Transverse colon (tissue), 4 donors: ENCODE data around the gene LCT. TPM values are rescaled to one million over a fixed set of nuclear protein-coding genes. Genes with fewer than 3 reads are reported as not detected.
A peak's percentile ranks its signal among the peaks of the same experiment; 100 is the strongest.

Experiments used
- DNase-seq: peaks from one replicate; pipeline ENCODE4 v3.0.0-alpha.2; 2019
- H3K27ac ChIP-seq, 4 donors: fragments of 200-600 bp; sonication (generic); 2 replicates each; pipeline ENCODE4 v1.5.1; 2016 to 2018; ENCODE audit warnings: inconsistent platforms in 4 of 4
- H3K27me3 ChIP-seq: fragments of 200-600 bp; sonication (generic); 2 replicates; pipeline ENCODE4 v1.5.1; 2017; ENCODE audit warnings: inconsistent platforms
- H3K36me3 ChIP-seq, 4 donors: fragments of 200-600 bp; sonication (generic); 2 replicates each; pipeline ENCODE4 v1.5.1; 2017 to 2019; ENCODE audit warnings: inconsistent platforms in 4 of 4
- H3K4me1 ChIP-seq, 4 donors: fragments of 200-600 bp; sonication (generic); 2 replicates each; pipeline ENCODE4 v1.5.1; 2017 to 2020; ENCODE audit warnings: inconsistent platforms in 4 of 4
- H3K4me3 ChIP-seq, 4 donors: fragments of 200-600 bp; sonication (generic); 1 replicate in 1 of 4; 2 replicates in 3 of 4; pipeline versions ENCODE4 v1.5.1 to v1.6.1; 2017 to 2019; ENCODE audit warnings: inconsistent platforms in 4 of 4
- H3K9me3 ChIP-seq, 2 donors: fragments of 200-600 bp; sonication (generic); 2 replicates each; pipeline ENCODE4 v1.5.1; 2017 to 2019; ENCODE audit warnings: inconsistent platforms in 2 of 2
- EP300 ChIP-seq: sonication (generic); formaldehyde crosslinking; IDR thresholded peaks from one replicate; pipeline ENCODE4 v1.6.1; 2017; ENCODE audit warnings: antibody characterized with exemption, low read depth
- POLR2A ChIP-seq: fragments of 450-650 bp; IDR thresholded peaks from one replicate; pipeline ENCODE4 v1.6.1; 2016; ENCODE audit warnings: antibody characterized with exemption, mild to moderate bottlenecking, moderate library complexity
- POLR2AphosphoS5 ChIP-seq, 3 donors: sonication (generic); formaldehyde crosslinking; IDR thresholded peaks; one replicate each; pipeline ENCODE4 v1.6.1; 2016; ENCODE audit warnings: antibody characterized with exemption in 3 of 3
- WGBS, 2 donors: methylation state at CpG; one replicate each; pipeline ENCODE4 v1.1.5; 2018; ENCODE audit warnings: low coverage in 1 of 2; 5-methylcytosine and 5-hydroxymethylcytosine counted together
- in situ Hi-C, 4 donors: fragments of 200-750 bp; cut with MboI; loops; one replicate each; pipeline versions ENCODE4 v1.15.0 to v1.15.1; 2017; ENCODE audit warnings: low sequenced_read_pairs in 3 of 4, low pct_ligation_motif_present in 1 of 4, low pct_unique_long_range_greater_than_20kb in 1 of 4
- intact Hi-C: fragments of 100-400 bp; cut with DNase I; formaldehyde crosslinking; loops from one replicate; pipeline ENCODE4 v1.15.1; 2023; ENCODE audit warnings: low total_unique reads
- total RNA-seq, 4 donors: library from RNA; depleted of rRNA; stranded (reverse); fragments of >200 nt; gene quantifications; one replicate each; pipeline ENCODE4 v1.1.0, GENCODE V29; 2016
- TF ChIP-seq, protein P1 (sequence below), 5 experiments: fragments of 200-600 bp in 3 of 5; fragments of 450-650 bp in 2 of 5; sonication (generic) in 3 of 5; IDR thresholded peaks; 1 replicate in 2 of 5; 2 replicates in 3 of 5; pipeline ENCODE4 v1.5.1; 2016 to 2017; ENCODE audit warnings: antibody characterized with exemption in 5 of 5, inconsistent platforms in 3 of 5, mild to moderate bottlenecking in 2 of 5, moderate library complexity in 1 of 5

LCT gene
- total RNA-seq, 4 donors from 2014 or later, result 0.32 TPM; not detected in 3

DNA sequence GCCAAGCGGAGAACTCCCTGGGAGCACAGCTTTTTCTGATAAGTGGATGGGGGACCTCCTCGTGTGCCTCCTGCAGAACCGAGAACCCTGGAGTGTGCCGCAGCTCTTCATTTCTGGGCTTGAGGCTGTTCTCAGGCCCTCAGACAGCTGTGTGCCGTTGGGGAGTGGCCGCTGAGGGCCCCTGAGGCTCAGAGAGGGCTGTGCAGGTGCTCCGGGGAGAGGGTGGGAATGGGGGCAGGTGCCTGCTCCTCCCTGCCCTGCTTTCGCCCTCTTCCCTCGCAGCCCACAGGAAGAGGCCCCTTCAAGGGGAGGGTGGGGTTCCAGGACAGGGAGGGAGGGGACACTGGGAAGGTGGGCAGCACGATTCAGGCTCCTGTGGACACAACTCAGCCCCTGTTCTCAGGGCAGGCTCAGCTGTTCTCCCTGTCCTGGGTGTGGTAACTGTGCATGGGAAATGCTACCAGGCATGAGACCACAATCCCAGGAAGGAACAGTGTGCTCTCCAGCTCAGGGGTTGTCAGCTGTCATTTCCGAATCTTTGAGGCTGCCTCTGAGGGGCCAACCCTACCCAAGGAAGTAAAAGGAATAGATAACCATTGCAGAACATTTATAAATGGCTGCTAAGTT lies 11.3 kb downstream of the LCT start:
- peak; percentile 40 for DNase-seq
- no peaks in the 10 kb centered on the region for H3K36me3 ChIP-seq
- peaks cover 0 to 3% (median 0%) of the 10 kb centered on the region in 4 donors for H3K4me1 ChIP-seq
- H3K27ac ChIP-seq, result peak overlapping the region in 1 of 4 donors; percentile 22
- 31% methylated on average over 8 of the region's 11 CpGs; no CpG with 5 or more reads in 1 of the 2 donors for WGBS, 2 donors
- no peaks in the 10 kb centered on the region for H3K27me3 ChIP-seq
- H3K9me3 ChIP-seq, result peaks cover 0 to 4% of the 10 kb centered on the region in 2 donors
- in situ Hi-C loops (no loop called here), intact Hi-C loops (no loop called here)
- TF ChIP-seq POLR2A (no peak), POLR2AphosphoS5 (IDR thresholded peaks at IDR 0.05) (no peak), EP300 (no peak)
- TF ChIP-seq, protein P1, sequence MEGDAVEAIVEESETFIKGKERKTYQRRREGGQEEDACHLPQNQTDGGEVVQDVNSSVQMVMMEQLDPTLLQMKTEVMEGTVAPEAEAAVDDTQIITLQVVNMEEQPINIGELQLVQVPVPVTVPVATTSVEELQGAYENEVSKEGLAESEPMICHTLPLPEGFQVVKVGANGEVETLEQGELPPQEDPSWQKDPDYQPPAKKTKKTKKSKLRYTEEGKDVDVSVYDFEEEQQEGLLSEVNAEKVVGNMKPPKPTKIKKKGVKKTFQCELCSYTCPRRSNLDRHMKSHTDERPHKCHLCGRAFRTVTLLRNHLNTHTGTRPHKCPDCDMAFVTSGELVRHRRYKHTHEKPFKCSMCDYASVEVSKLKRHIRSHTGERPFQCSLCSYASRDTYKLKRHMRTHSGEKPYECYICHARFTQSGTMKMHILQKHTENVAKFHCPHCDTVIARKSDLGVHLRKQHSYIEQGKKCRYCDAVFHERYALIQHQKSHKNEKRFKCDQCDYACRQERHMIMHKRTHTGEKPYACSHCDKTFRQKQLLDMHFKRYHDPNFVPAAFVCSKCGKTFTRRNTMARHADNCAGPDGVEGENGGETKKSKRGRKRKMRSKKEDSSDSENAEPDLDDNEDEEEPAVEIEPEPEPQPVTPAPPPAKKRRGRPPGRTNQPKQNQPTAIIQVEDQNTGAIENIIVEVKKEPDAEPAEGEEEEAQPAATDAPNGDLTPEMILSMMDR (IDR thresholded peaks at IDR 0.05), result no peak
- H3K4me3 ChIP-seq, result no peak overlapping the region

DNA sequence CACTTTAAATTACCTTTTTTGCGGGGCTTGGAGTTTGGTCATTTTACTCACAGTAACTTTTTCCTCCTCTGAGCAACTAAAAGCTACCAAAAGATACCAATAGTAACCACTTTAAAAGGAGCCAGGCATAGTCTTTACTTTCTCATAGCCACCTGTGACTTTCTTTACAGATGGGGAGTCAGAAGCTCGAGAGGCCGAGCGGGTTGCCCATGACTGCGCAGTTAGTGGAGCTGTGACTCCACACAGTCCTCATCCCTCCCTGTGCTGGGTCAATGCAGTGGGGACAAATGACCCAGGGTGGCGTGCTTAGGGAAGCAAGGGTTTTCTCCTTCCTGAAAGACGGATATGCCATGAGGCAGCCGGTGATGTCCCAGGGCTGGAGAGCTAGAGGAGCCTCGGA lies 11.9 kb downstream of the LCT start:
- peaks cover 0 to 3% (median 0%) of the 10 kb centered on the region in 4 donors for H3K4me1 ChIP-seq
- no peak for DNase-seq
- TF ChIP-seq POLR2A (no peak), EP300 (no peak), POLR2AphosphoS5 (IDR thresholded peaks at IDR 0.05) (no peak)
- TF ChIP-seq, protein P1 (IDR thresholded peaks at IDR 0.05), result no peak
- intact Hi-C loops (no loop called here), in situ Hi-C loops (no loop called here)
- peak overlapping the region in 1 of 4 donors; percentile 22 for H3K27ac ChIP-seq
- H3K36me3 ChIP-seq, result no peaks in the 10 kb centered on the region
- H3K9me3 ChIP-seq, result peaks cover 0 to 4% of the 10 kb centered on the region in 2 donors
- H3K27me3 ChIP-seq, result no peaks in the 10 kb centered on the region
- H3K4me3 ChIP-seq, result no peak overlapping the region
- 80 to 81% methylated on average over 5 to 9 of the region's 9 CpGs for WGBS, 2 donors

DNA sequence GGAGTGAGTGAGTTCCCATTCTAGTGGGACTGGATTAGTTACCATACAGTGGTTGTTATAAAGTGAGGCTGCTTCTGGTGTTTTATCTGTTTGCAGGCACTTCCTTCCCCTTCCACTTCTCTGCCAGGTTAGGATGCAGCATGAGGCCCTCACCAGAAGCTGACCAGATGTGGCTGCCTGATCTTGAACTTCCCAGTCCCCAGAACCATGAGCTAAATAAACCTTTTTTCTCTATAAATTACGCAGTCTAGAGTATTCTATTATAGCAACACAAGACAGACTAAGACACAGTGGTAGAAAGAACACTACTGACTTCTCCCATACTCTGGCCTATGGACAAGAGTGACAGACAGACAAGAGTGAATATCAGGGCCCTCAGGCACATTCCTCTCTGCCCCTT lies 14.1 kb downstream of the LCT start:
- intact Hi-C loops (no loop called here), in situ Hi-C loops (no loop called here)
- no peaks in the 10 kb centered on the region for H3K27me3 ChIP-seq
- 78 to 92% methylated on average over 1 of the region's 1 CpG for WGBS, 2 donors
- TF ChIP-seq POLR2A, result no peak
- no peak for TF ChIP-seq POLR2AphosphoS5 (IDR thresholded peaks at IDR 0.05)
- TF ChIP-seq, protein P1 (IDR thresholded peaks at IDR 0.05), result no peak
- no peak for TF ChIP-seq EP300
- H3K36me3 ChIP-seq, result no peaks in the 10 kb centered on the region
- no peak for DNase-seq
- H3K27ac ChIP-seq, result no peak overlapping the region
- H3K4me3 ChIP-seq, result no peak overlapping the region
- H3K4me1 ChIP-seq, result peaks cover 0 to 3% (median 0%) of the 10 kb centered on the region in 4 donors
- H3K9me3 ChIP-seq, result peaks cover 0 to 4% of the 10 kb centered on the region in 2 donors

DNA sequence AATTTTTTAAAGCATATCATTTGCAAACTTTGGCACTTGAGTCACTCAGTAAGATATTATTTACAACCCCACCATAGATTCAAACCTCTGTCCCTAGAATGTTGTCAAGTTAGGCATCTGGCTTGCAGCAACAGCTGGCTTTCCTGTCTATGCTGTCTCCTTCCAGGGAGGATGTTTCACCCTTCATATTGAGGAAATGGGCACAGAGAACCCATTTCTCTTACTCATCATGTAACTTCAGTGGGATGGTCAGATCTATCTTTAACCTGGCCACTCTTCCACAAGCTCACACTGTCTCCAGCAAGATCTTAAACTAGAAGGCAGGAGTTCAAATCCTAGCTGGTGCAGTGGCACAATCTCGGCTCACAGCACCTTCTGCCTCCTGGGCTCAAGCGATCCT lies 15.8 kb downstream of the LCT start:
- TF ChIP-seq POLR2AphosphoS5 (IDR thresholded peaks at IDR 0.05), result no peak
- TF ChIP-seq EP300, result no peak
- TF ChIP-seq, protein P1 (IDR thresholded peaks at IDR 0.05), result no peak
- no peak for TF ChIP-seq POLR2A
- DNase-seq, result no peak
- intact Hi-C loops, result no loop called here
- H3K27ac ChIP-seq, result no peak overlapping the region
- peaks cover 0 to 4% of the 10 kb centered on the region in 2 donors for H3K9me3 ChIP-seq
- no peak overlapping the region for H3K4me3 ChIP-seq
- WGBS, 2 donors, result 100% methylated on average over 2 of the region's 2 CpGs; no CpG with 5 or more reads in 1 of the 2 donors
- H3K36me3 ChIP-seq, result no peaks in the 10 kb centered on the region
- in situ Hi-C loops, result no loop called here
- H3K27me3 ChIP-seq, result no peaks in the 10 kb centered on the region
- peaks cover 0 to 3% (median 0%) of the 10 kb centered on the region in 4 donors for H3K4me1 ChIP-seq
